Left cardiac atrium (tissue), 2 donors: Measurements from ENCODE around the gene RPS6KL1. TPM values are rescaled to one million over a fixed set of nuclear protein-coding genes. Genes with fewer than 3 reads are reported as not detected.

Experiments
- total RNA-seq, 2 donors: library from RNA; stranded (reverse); fragmentation: NEBNext Ultra II Directional; extraction: Animal tissue kit (Norgen Biotek cat#: 25700); gene quantifications; one replicate each; pipeline ENCODE4 v1.2.1, GENCODE V29; 2021
- donor health status: DM: no; HTN: yes; CAD: no; lungs with severe emphysema.
- donor health status: DM: yes; HTN: yes; CAD: no.

RPS6KL1 gene
- total RNA-seq, 2 donors from 2014 or later = 11.9 to 15.4 TPM

Other genes with a start within 250 kb of the RPS6KL1 start
- 10 to 100 TPM; 18.4 to 25.2 TPM for gene AREL1, start 210.2 kb downstream of the RPS6KL1 start, total RNA-seq
- 10 to 100 TPM; 29.6 to 37.9 TPM for gene FCF1, start 210.1 kb downstream of the RPS6KL1 start, total RNA-seq
- gene YLPM1, start 159.9 kb downstream of the RPS6KL1 start, total RNA-seq = 10 to 100 TPM; 28.3 to 31.5 TPM
- not detected for gene PROX2, start 47.1 kb downstream of the RPS6KL1 start, total RNA-seq
- 100 to 1,000 TPM; 133 to 137 TPM for gene DLST, start 41.3 kb downstream of the RPS6KL1 start, total RNA-seq
- 1 to 10 TPM; 4.6 to 5.0 TPM for gene PGF, start 32.3 kb upstream of the RPS6KL1 start, total RNA-seq
- 10 to 100 TPM; 27.8 to 30.3 TPM for gene EIF2B2, start 79.7 kb upstream of the RPS6KL1 start, total RNA-seq
- gene MLH3, start 128.2 kb upstream of the RPS6KL1 start, total RNA-seq = 10 to 100 TPM; 16.6 to 20.8 TPM
- gene ACYP1, start 140.8 kb upstream of the RPS6KL1 start, total RNA-seq = 10 to 100 TPM in 1 of 2 donors, 1 to 10 TPM in 1; 7.4 to 13.5 TPM
- gene ZC2HC1C, start 146.4 kb upstream of the RPS6KL1 start, total RNA-seq = 1 to 10 TPM; 7.5 to 7.8 TPM
- 100 to 1,000 TPM in 1 of 2 donors, 10 to 100 TPM in 1; 89.1 to 102 TPM for gene NEK9, start 203.8 kb upstream of the RPS6KL1 start, total RNA-seq